Left renal pelvis (tissue), 4 donors: ENCODE measurements around the gene ROPN1L. TPM values are rescaled to one million over a fixed set of nuclear protein-coding genes. Genes with fewer than 3 reads are reported as not detected.
"Not testable (repeated sequence)": the region's sequence is repeated elsewhere in the genome, so short reads cannot be mapped to it uniquely, and the experiment has no call there.

Source experiments
- DNase-seq, 4 donors: peaks; one replicate each; pipeline ENCODE4 v3.0.0-alpha.2; 2013; ENCODE audit warnings: low read depth in 4 of 4, low spot score in 3 of 4
- polyA plus RNA-seq, 4 donors: library from polyadenylated mRNA; unstranded; fragments of 120-200 nt; gene quantifications; one replicate each; pipeline ENCODE4 v1.2.1, GENCODE V29; 2013; ENCODE audit not compliant: insufficient read length in 4 of 4

Gene ROPN1L
- polyA plus RNA-seq, result under 1 TPM; 0.12 to 0.89 (median 0.68) TPM

GRCh38 chr5:10441083-10441991 is at the start of gene ROPN1L:
ROPN1L (plus strand) TSS chr5:10441879; CDS start chr5:10442168, 289 bp downstream.
- DNase-seq, result peak; percentile 75 to 85 (median 80)

- not testable (repeated sequence) for DNase-seq
Observed at GRCh38 chr5:10392567-10393328, 48.9 kb upstream of the ROPN1L start.

GRCh38 chr5:10393491-10393890 is 48.2 kb upstream of the ROPN1L start:
- no peak for DNase-seq

GRCh38 chr5:10396552-10396951 is 45.1 kb upstream of the ROPN1L start:
- DNase-seq, result no peak

- DNase-seq, result no peak
Observed at GRCh38 chr5:10399839-10400238, 41.8 kb upstream of the ROPN1L start.

GRCh38 chr5:10400411-10400810 is 41.3 kb upstream of the ROPN1L start:
- no peak for DNase-seq

- no peak for DNase-seq
Observed at GRCh38 chr5:10400831-10401230, 40.8 kb upstream of the ROPN1L start.

GRCh38 chr5:10401498-10401897 is 40.2 kb upstream of the ROPN1L start:
- no peak for DNase-seq

- no peak for DNase-seq
Observed at GRCh38 chr5:10403829-10404228, 37.9 kb upstream of the ROPN1L start.

GRCh38 chr5:10406651-10407050 is 35.0 kb upstream of the ROPN1L start:
- no peak for DNase-seq

GRCh38 chr5:10409504-10409903 is 32.2 kb upstream of the ROPN1L start:
- no peak for DNase-seq

- DNase-seq, result no peak
Observed at GRCh38 chr5:10410662-10411061, 31.0 kb upstream of the ROPN1L start.

GRCh38 chr5:10411336-10411735 is 30.3 kb upstream of the ROPN1L start:
- DNase-seq, result no peak

GRCh38 chr5:10416868-10417267 is 24.8 kb upstream of the ROPN1L start:
- DNase-seq, result no peak

GRCh38 chr5:10418654-10419345 is 22.9 kb upstream of the ROPN1L start:
- no peak for DNase-seq

GRCh38 chr5:10420468-10420867 is 21.2 kb upstream of the ROPN1L start:
- DNase-seq, result no peak

- DNase-seq, result no peak
Observed at GRCh38 chr5:10420932-10421331, 20.7 kb upstream of the ROPN1L start.

- no peak for DNase-seq
Observed at GRCh38 chr5:10421896-10422691, 19.6 kb upstream of the ROPN1L start.

GRCh38 chr5:10423022-10423421 is 18.7 kb upstream of the ROPN1L start:
- DNase-seq, result no peak

GRCh38 chr5:10424124-10424731 is 17.5 kb upstream of the ROPN1L start:
- DNase-seq, result peak in 1 of 4 donors; percentile 11
